PC-9 (cell line): ENCODE data around the gene SH2D1B. TPM values are rescaled to one million over a fixed set of nuclear protein-coding genes. Genes with fewer than 3 reads are reported as not detected.
A peak's percentile ranks its signal among the peaks of the same experiment; 100 is the strongest.

Source experiments
- BruUV-seq: library from RNA; stranded (reverse); fragments of 400-500 nt; replicated peaks from 2 replicates; lab custom pipeline; 2021; lab: Mats Ljungman, UMichigan
- CTCF ChIA-PET: fragments of 300-600 bp; sonication (Branson Sonifier 250); formaldehyde crosslinking; loops from one replicate; lab custom pipeline; 2022; ENCODE audit warnings: antibody characterized with exemption; lab: Charles Lee
- POLR2A ChIA-PET: fragments of 300-600 bp; sonication (Branson Sonifier 250); formaldehyde crosslinking; loops from one replicate; lab custom pipeline; 2022; ENCODE audit warnings: antibody characterized with exemption; ENCODE audit not compliant: unreplicated experiment; lab: Charles Lee
- DNase-seq, 2 experiments: peaks; one replicate each; pipeline versions ENCODE4 v3.0.0 to v3.0.0-alpha.2; 2015 to 2022; ENCODE audit warnings: mixed read lengths in 1 of 2
- H2AFZ ChIP-seq: fragments of 200-600 bp; sonication (generic); 2 replicates; pipeline ENCODE4 v1.8.1; 2017; ENCODE audit warnings: antibody characterized with exemption
- H3F3A ChIP-seq: fragments of 200-600 bp; sonication (generic); 2 replicates; pipeline ENCODE4 v1.8.1; 2017; ENCODE audit warnings: antibody characterized with exemption, mild to moderate bottlenecking, low read depth; ENCODE audit not compliant: insufficient read depth
- H3K27ac ChIP-seq: fragments of 200-600 bp; sonication (generic); 2 replicates; pipeline ENCODE4 v1.6.1; 2016; ENCODE audit warnings: mixed run types
- H3K27me3 ChIP-seq: fragments of 200-600 bp; sonication (generic); 2 replicates; pipeline ENCODE4 v1.6.1; 2016; ENCODE audit warnings: low read depth, mixed run types; ENCODE audit not compliant: insufficient read depth
- H3K36me3 ChIP-seq: fragments of 200-600 bp; sonication (generic); 2 replicates; pipeline ENCODE4 v1.6.1; 2016; ENCODE audit warnings: low read depth, mixed run types
- H3K4me1 ChIP-seq: fragments of 200-600 bp; sonication (generic); replicated peaks from 2 replicates; pipeline ENCODE4 v1.6.1; 2016; ENCODE audit warnings: mixed run types; ENCODE audit not compliant: insufficient read depth
- H3K4me2 ChIP-seq: fragments of 200-600 bp; sonication (generic); 2 replicates; pipeline ENCODE4 v1.6.1; 2017; ENCODE audit warnings: mixed run types
- H3K4me3 ChIP-seq: fragments of 200-600 bp; sonication (generic); 2 replicates; pipeline ENCODE4 v1.6.1; 2016; ENCODE audit warnings: mixed run types
- H3K79me2 ChIP-seq: fragments of 200-600 bp; sonication (generic); 2 replicates; pipeline ENCODE4 v1.6.1; 2017; ENCODE audit warnings: low read depth, mixed run types
- H3K9me2 ChIP-seq: fragments of 200-600 bp; sonication (generic); 2 replicates; pipeline ENCODE4 v1.8.1; 2017; ENCODE audit warnings: mild to moderate bottlenecking; ENCODE audit not compliant: insufficient read depth
- H3K9me3 ChIP-seq: fragments of 200-600 bp; sonication (generic); 2 replicates; pipeline ENCODE4 v1.8.1; 2016; ENCODE audit warnings: low read depth; ENCODE audit not compliant: insufficient read depth
- H4K20me1 ChIP-seq: fragments of 200-600 bp; sonication (generic); 2 replicates; pipeline ENCODE4 v1.8.1; 2017; ENCODE audit not compliant: insufficient read depth
- CTCF ChIP-seq: fragments of 200-600 bp; sonication (generic); conservative IDR thresholded peaks from 2 replicates; pipeline ENCODE4 v1.6.1; 2017; ENCODE audit warnings: mixed run types, antibody characterized with exemption, mild to moderate bottlenecking, moderate library complexity
- EZH2 ChIP-seq: fragments of 200-600 bp; sonication (generic); IDR thresholded peaks from 2 replicates; pipeline ENCODE4 v1.8.0; 2017; ENCODE audit warnings: antibody characterized with exemption, low read depth
- intact Hi-C: fragments of 100-400 bp; cut with micrococcal nuclease; formaldehyde crosslinking; loops from one replicate; pipeline ENCODE4 v1.10.0; 2022; ENCODE audit not compliant: unreplicated experiment
- total RNA-seq: library from RNA; stranded (reverse); gene quantifications from 2 replicates; pipeline ENCODE4 v1.2.3, GENCODE V29; 2021

SH2D1B gene
- total RNA-seq, 1 experiment from 2014 or later, result not detected

- ChIA-PET POLR2A (interaction anchor here (0.5 to 1.1 kb wide), 5 partner anchors 22 to 324 kb away, joined by 3 to 12 read pairs (median 4); no protein-coding TSS in a partner anchor), CTCF (interaction anchor here (0.7 to 1.3 kb wide), 4 partner anchors 14 to 316 kb away, joined by 4 read pairs; no protein-coding TSS in a partner anchor)
- peaks cover 28% of the 10 kb centered on the region for H3K4me1 ChIP-seq
- peak; percentile 58 to 68 for DNase-seq
- H3K36me3 ChIP-seq, result peaks cover 4% of the 10 kb centered on the region; the same call in 1 of the 2 replicates
- intact Hi-C loops, result loop anchor here (1.0 to 5.0 kb wide), 3 partner anchors 21 to 234 kb away; no protein-coding TSS in a partner anchor
- no peaks in the 10 kb centered on the region for H3K79me2 ChIP-seq
- H3K9me2 ChIP-seq, result no peaks in the 10 kb centered on the region
- H3F3A ChIP-seq, result peaks cover 12% of the 10 kb centered on the region; the same call in 1 of the 2 replicates
- TF ChIP-seq CTCF (no peak), EZH2 (no peak)
- H3K4me2 ChIP-seq, result no peak overlapping the region
- H2AFZ ChIP-seq, result no peak overlapping the region
- H3K27me3 ChIP-seq, result no peaks in the 10 kb centered on the region
- H3K9me3 ChIP-seq, result no peaks in the 10 kb centered on the region
- no TSS peak for BruUV-seq
- H4K20me1 ChIP-seq, result peaks cover 11% of the 10 kb centered on the region; the same call in 1 of the 2 replicates
- peak overlapping the region; percentile 54 for H3K27ac ChIP-seq
- H3K4me3 ChIP-seq, result no peak overlapping the region
These were observed 40.3 kb downstream of the SH2D1B start for GRCh38 chr1:162371611-162372010.

GRCh38 chr1:162370721-162371120 is 41.2 kb downstream of the SH2D1B start:
- POLR2A ChIA-PET, result interaction anchor here (0.6 kb wide), 1 partner anchor 85 kb away, joined by 3 read pairs; no protein-coding TSS in a partner anchor
- peaks cover 28% of the 10 kb centered on the region for H3K4me1 ChIP-seq

GRCh38 chr1:162370161-162370560 is 41.8 kb downstream of the SH2D1B start:
- Histone ChIP-seq H4K20me1 (peaks cover 11% of the 10 kb centered on the region; the same call in 1 of the 2 replicates), H3K27ac (no peak overlapping the region), H2AFZ (no peak overlapping the region), H3K9me3 (no peaks in the 10 kb centered on the region), H3K9me2 (no peaks in the 10 kb centered on the region), H3F3A (peaks cover 12% of the 10 kb centered on the region; the same call in 1 of the 2 replicates), H3K4me3 (no peak overlapping the region), H3K4me2 (no peak overlapping the region), H3K4me1 (peaks cover 28% of the 10 kb centered on the region), H3K79me2 (no peaks in the 10 kb centered on the region), H3K27me3 (no peaks in the 10 kb centered on the region), H3K36me3 (no peaks in the 10 kb centered on the region)
- ChIA-PET CTCF (no interaction called here), POLR2A (no interaction called here)
- BruUV-seq, result no TSS peak
- no peak for TF ChIP-seq CTCF
- TF ChIP-seq EZH2, result no peak
- intact Hi-C loops, result loop anchor here (5.0 kb wide), 1 partner anchor 233 kb away; no protein-coding TSS in a partner anchor
- no peak for DNase-seq

More at GRCh38 chr1:162370721-162371120, 41.2 kb downstream of the SH2D1B start:
- H2AFZ ChIP-seq, result no peak overlapping the region
- BruUV-seq, result no TSS peak
- H3K9me3 ChIP-seq, result no peaks in the 10 kb centered on the region
- H3K9me2 ChIP-seq, result no peaks in the 10 kb centered on the region
- no peak for DNase-seq
- peaks cover 2% of the 10 kb centered on the region; the same call in 1 of the 2 replicates for H3K36me3 ChIP-seq
- H3K4me2 ChIP-seq, result no peak overlapping the region
- peaks cover 11% of the 10 kb centered on the region; the same call in 1 of the 2 replicates for H4K20me1 ChIP-seq
- H3K4me3 ChIP-seq, result no peak overlapping the region
- H3K79me2 ChIP-seq, result no peaks in the 10 kb centered on the region
- no peaks in the 10 kb centered on the region for H3K27me3 ChIP-seq
- TF ChIP-seq CTCF, result no peak
- TF ChIP-seq EZH2, result no peak
- CTCF ChIA-PET, result no interaction called here
- H3K27ac ChIP-seq, result no peak overlapping the region
- intact Hi-C loops, result loop anchor here (1.0 to 5.0 kb wide), 2 partner anchors 20 to 233 kb away; no protein-coding TSS in a partner anchor
- peaks cover 12% of the 10 kb centered on the region; the same call in 1 of the 2 replicates for H3F3A ChIP-seq
